IPS DF 6.9 (cell line): Measurements from ENCODE around the gene SLC9A7.
"Not testable (repeated sequence)": the region's sequence is repeated elsewhere in the genome, so short reads cannot be mapped to it uniquely, and the experiment has no call there.

Experiments
- DNase-seq: peaks from one replicate; pipeline ENCODE4 v3.0.0-alpha.2; 2013; ENCODE audit warnings: low read depth, low spot score
- H3K27ac ChIP-seq: one replicate; pipeline ENCODE4 v1.5.1; 2013; ENCODE audit warnings: low read length, control low read depth
- H3K27me3 ChIP-seq: 2 replicates; pipeline ENCODE4 v1.6.1; 2013; ENCODE audit warnings: mild to moderate bottlenecking, low read length; ENCODE audit not compliant: control insufficient read depth, insufficient read depth
- H3K36me3 ChIP-seq: 2 replicates; pipeline ENCODE4 v1.6.1; 2013; ENCODE audit warnings: low read length; ENCODE audit not compliant: control insufficient read depth, insufficient read depth
- H3K4me1 ChIP-seq: 2 replicates; pipeline ENCODE4 v1.6.1; 2013; ENCODE audit warnings: low read length; ENCODE audit not compliant: control insufficient read depth, insufficient read depth
- H3K4me3 ChIP-seq: 2 replicates; pipeline ENCODE4 v1.5.1; 2013; ENCODE audit warnings: mild to moderate bottlenecking, low read length
- H3K9me3 ChIP-seq: 2 replicates; pipeline ENCODE4 v1.6.1; 2013; ENCODE audit warnings: low read length, inconsistent platforms; ENCODE audit not compliant: control insufficient read depth, insufficient read depth
- WGBS: extraction: QIAGEN DNeasy Blood & Tissue Kit; methylation state at CpG from one replicate; pipeline ENCODE4 v1.1.7; 2013; ENCODE audit warnings: mixed read lengths, missing lambda C conversion rate; ENCODE audit not compliant: insufficient read length, insufficient coverage; 5-methylcytosine and 5-hydroxymethylcytosine counted together

The SLC9A7 gene

GRCh38 chrX:46723569-46723927, 35.4 kb downstream of the SLC9A7 start:
- DNase-seq, H3K27ac ChIP-seq, H3K9me3 ChIP-seq, H3K4me1 ChIP-seq, H3K36me3 ChIP-seq, H3K27me3 ChIP-seq, H3K4me3 ChIP-seq: not testable (repeated sequence)
- WGBS: no CpG with 5 or more reads among the region's 3 CpGs

GRCh38 chrX:46722742-46723568, 36.0 kb downstream of the SLC9A7 start:
- Histone ChIP-seq H3K4me3 (no peak overlapping the region), H3K27ac (no peak overlapping the region), H3K27me3 (no peaks in the 10 kb centered on the region), H3K9me3 (no peaks in the 10 kb centered on the region), H3K4me1 (no peaks in the 10 kb centered on the region), H3K36me3 (no peaks in the 10 kb centered on the region)
- DNase-seq: no peak
- no CpG with 5 or more reads among the region's 7 CpGs for WGBS

DNA sequence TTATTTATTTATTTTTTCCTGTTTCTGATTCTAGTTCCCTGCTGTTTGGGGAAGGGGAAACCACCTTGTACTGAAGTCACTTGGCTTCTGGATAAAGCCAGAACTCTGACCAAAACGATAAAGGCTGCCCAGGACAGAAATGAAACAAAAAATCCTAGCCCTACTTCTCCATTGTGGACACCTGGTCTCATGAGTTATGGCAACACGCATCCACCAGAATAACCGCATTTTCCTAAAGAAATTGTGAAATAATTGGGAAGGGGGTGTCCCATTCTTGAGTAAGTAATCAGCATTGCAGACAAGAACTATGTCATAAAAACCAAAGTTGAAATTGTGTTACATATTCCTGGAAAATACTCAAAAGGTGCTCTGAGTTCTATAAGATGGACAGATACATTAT, 42.1 kb downstream of the SLC9A7 start:
- H3K9me3 ChIP-seq: no peaks in the 10 kb centered on the region
- no peak overlapping the region for H3K4me3 ChIP-seq
- no peak overlapping the region for H3K27ac ChIP-seq
- WGBS: no CpG with 5 or more reads among the region's 3 CpGs
- H3K27me3 ChIP-seq: no peaks in the 10 kb centered on the region
- no peaks in the 10 kb centered on the region for H3K4me1 ChIP-seq
- no peak for DNase-seq
- no peaks in the 10 kb centered on the region for H3K36me3 ChIP-seq

- Histone ChIP-seq H3K27me3 (no peaks in the 10 kb centered on the region), H3K9me3 (no peaks in the 10 kb centered on the region), H3K36me3 (no peaks in the 10 kb centered on the region), H3K4me1 (no peaks in the 10 kb centered on the region), H3K4me3 (no peak overlapping the region), H3K27ac (no peak overlapping the region)
- WGBS: no CpG with 5 or more reads among the region's 1 CpG
- no peak for DNase-seq
These were observed 42.9 kb downstream of the SLC9A7 start for GRCh38 chrX:46715997-46716396.

DNA sequence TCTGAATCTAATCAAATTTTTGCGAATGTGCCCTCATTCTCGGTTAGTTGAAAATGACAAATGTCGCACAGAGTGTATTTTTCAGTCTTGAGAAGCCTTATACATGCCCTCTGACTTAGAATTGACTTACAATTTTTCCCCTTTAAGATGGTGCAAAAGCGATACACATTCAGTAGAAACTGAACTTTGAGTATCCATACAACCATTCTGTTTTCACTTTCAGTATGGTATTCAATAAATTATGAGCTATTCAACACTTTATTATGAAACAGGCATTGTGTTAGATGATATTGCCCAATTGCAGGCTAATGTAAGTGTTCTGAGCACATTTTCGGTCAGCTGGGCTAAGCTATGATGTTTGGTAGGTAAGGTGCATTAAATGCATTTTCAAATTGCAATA, 43.4 kb downstream of the SLC9A7 start:
- Histone ChIP-seq H3K4me1 (no peaks in the 10 kb centered on the region), H3K36me3 (no peaks in the 10 kb centered on the region), H3K9me3 (no peaks in the 10 kb centered on the region), H3K27me3 (no peaks in the 10 kb centered on the region), H3K4me3 (no peak overlapping the region), H3K27ac (no peak overlapping the region)
- WGBS: no CpG with 5 or more reads among the region's 5 CpGs
- no peak for DNase-seq

DNA sequence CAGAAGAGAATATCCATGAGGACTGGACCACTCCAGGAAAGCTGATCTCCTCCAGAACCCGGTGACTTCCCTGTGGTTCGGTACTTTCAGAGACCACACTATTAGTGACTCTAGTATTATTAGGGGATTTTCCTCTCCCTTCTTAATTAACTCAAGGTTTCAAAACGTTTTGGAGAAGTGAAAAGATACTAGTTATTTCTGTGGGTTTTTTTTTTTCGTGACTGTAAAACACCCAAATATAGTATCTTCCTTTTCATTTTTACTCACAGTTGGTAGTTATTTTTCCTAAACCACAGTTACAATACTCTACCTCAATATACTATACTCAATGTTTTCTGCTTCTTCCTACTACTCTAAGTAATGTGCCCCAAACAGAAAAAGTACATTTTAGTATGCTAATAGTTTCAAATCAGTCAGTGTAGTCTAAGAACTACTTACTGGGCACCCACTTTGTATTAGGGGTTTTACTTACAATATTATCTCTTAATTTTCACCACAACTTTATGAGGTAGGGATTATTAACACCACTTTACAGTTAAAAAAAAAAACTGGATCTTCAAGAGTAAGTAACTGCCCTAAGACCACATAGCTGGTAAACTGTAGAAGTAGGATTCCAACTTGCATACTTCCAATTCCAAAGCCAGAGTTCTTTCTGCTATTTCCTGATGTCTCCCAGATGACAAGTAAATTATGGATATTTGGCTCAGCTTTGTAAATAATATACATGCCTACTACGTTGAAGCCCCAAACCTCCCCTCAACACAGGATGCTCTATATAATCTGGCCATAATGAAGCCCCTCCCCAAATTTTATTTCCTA, 45.0 kb downstream of the SLC9A7 start:
- H3K9me3 ChIP-seq: no peaks in the 10 kb centered on the region
- no peaks in the 10 kb centered on the region for H3K36me3 ChIP-seq
- H3K4me3 ChIP-seq: no peak overlapping the region
- no peak for DNase-seq
- no CpG with 5 or more reads among the region's 5 CpGs for WGBS
- no peaks in the 10 kb centered on the region for H3K4me1 ChIP-seq
- H3K27me3 ChIP-seq: no peaks in the 10 kb centered on the region
- H3K27ac ChIP-seq: no peak overlapping the region

- Histone ChIP-seq H3K4me1 (no peaks in the 10 kb centered on the region), H3K27ac (no peak overlapping the region), H3K4me3 (no peak overlapping the region), H3K27me3 (no peaks in the 10 kb centered on the region), H3K9me3 (no peaks in the 10 kb centered on the region), H3K36me3 (no peaks in the 10 kb centered on the region)
- DNase-seq: no peak
- no CpG with 5 or more reads among the region's 1 CpG for WGBS
These were observed 46.2 kb downstream of the SLC9A7 start for GRCh38 chrX:46712764-46713163.

DNA sequence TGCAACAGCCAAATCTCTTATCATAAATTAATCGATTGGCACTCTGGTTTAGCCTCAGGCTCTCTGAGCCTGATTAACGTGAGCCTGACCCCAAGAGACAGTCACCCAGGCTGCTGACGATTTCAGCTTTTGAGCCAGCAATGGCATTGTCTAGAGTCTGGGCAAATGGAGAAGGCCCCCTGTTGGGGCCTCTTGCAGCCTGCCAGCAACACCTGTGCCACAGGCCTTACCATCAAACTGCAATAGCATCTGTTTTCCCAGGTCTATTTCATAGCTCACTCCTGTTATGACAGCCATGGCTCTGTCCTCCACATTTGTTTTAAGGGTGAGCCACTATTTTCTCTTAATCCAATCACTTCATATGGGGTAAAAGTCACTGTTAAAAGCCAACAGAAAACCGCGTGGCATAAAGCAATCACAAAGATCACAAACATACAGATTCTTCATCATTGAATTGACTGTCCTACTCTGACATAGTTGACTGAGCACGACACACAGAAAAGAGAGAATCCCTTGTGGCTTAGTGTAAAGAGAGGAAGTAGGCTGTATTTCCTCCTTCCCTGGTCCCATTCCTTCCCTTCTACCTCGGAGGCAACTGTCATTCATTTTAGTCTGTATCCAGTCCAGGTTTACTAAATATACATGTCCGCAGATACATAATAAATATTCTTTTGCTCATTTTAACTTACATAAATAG, 47.8 kb downstream of the SLC9A7 start:
- H3K27ac ChIP-seq: no peak overlapping the region
- no peaks in the 10 kb centered on the region for H3K36me3 ChIP-seq
- H3K4me1 ChIP-seq: no peaks in the 10 kb centered on the region
- no peak for DNase-seq
- H3K27me3 ChIP-seq: no peaks in the 10 kb centered on the region
- H3K4me3 ChIP-seq: no peak overlapping the region
- no peaks in the 10 kb centered on the region for H3K9me3 ChIP-seq
- no CpG with 5 or more reads among the region's 8 CpGs for WGBS

DNA sequence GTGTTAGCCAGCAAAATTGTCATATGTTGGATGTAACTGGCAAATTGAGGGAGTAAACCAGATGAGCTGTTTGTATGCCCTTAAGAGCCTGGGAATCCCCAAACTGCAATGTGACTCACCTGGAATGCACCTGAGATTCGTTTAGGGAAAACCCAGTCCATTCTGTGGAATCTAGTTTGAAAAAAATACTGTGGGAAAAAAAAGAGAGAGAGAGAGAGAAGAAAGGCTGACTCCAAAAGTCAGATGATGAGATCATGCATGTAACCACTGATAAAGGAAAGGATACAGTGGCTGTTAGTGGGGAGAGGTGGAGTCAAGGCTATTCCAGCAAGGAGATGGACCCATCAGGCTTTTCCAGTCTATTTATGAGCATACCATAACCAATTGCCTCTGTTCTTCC, 48.5 kb downstream of the SLC9A7 start:
- WGBS: no CpG with 5 or more reads among the region's 1 CpG
- Histone ChIP-seq H3K9me3 (no peaks in the 10 kb centered on the region), H3K27ac (no peak overlapping the region), H3K36me3 (no peaks in the 10 kb centered on the region), H3K4me1 (no peaks in the 10 kb centered on the region), H3K27me3 (no peaks in the 10 kb centered on the region), H3K4me3 (no peak overlapping the region)
- no peak for DNase-seq

GRCh38 chrX:46707274-46707965, 51.5 kb downstream of the SLC9A7 start:
- Histone ChIP-seq H3K27me3 (no peaks in the 10 kb centered on the region), H3K36me3 (no peaks in the 10 kb centered on the region), H3K9me3 (no peaks in the 10 kb centered on the region), H3K4me1 (no peaks in the 10 kb centered on the region), H3K27ac (no peak overlapping the region), H3K4me3 (no peak overlapping the region)
- DNase-seq: no peak
- no CpG with 5 or more reads among the region's 9 CpGs for WGBS
